NCI-H1930 (cell line): ENCODE measurements around the gene TACR2.

Source experiments
- DNase-seq, 2 experiments: peaks; one replicate each; lab custom pipeline; 2025; lab: John Stamatoyannopoulos, UW

Gene TACR2

DNA sequence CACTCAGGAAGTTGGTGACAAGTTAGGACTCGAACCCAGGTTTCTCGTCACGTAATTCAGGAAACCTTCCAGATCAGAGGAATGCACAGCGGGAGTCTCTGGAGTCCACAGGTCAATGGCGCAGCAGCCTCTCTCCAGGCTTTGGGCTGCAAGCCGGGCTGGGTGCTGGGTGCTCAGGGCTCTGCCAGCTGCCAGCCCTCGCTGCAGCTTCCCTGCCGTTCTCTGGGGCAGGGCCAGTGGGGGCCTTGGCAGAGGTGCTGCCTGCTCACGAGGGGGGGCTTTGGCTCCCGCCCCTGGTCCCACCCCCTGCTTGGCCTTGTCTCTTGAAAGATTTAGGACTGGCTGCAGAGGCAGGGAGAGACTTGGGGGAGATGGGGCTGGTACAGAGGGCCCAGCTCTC lies at the start of gene TACR2:
Gene TACR2 (minus strand): TSS at position 224 of the 400 bp plus-strand sequence. CDS start 595 bp downstream, outside the sequence.
- no peak for DNase-seq

DNA sequence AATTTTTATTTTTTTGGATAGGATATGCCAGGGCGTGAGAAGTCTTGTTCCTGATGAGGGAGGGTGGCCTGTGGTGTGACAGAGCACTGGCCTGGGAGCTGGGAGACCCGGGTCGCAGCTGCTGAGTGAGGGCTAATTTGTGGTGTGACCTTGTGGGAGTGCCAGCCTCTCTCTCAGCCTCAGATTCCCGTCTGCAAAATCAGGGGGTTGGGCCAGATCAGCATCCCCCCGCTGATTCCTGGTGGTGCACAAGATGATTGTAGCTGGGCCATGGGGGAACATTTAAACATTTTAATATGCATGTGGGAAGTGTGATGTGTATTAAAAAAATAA lies 49.4 kb upstream of the TACR2 start:
- DNase-seq: no peak

DNA sequence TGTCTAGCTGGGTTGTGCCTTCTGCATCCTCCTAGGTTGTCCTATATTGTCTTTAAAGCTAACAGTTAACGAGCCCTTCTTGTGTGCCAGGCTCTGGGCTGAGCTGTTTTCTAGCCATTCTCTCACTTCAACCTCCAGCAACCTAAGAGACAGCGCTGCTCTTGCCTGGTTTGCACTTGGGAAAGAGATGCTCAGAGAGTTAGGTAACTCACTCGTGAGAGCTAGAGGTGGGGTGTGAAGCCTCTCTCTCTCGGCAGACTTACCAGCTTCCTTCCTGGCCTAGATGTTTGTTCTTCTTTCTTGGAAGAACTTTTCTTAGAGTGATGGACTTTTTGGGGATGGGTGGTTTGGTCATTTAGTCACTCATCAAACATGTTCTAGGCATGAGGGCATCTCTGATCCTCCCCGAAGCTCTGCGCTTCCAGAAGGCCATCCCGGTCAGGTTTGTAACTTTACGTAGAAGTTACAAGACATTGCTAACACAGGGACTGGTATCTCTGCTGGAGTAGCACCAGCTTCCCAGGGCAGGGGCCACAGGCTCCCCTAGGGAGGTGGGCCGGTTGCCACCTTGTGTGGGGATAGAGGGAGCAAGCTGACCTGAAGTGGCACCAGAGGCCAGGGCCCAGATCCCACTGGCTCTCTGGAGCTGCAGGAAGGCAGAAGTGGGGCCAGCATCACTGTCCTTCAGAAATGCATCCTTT lies 48.9 kb upstream of the TACR2 start:
- no peak for DNase-seq

DNA sequence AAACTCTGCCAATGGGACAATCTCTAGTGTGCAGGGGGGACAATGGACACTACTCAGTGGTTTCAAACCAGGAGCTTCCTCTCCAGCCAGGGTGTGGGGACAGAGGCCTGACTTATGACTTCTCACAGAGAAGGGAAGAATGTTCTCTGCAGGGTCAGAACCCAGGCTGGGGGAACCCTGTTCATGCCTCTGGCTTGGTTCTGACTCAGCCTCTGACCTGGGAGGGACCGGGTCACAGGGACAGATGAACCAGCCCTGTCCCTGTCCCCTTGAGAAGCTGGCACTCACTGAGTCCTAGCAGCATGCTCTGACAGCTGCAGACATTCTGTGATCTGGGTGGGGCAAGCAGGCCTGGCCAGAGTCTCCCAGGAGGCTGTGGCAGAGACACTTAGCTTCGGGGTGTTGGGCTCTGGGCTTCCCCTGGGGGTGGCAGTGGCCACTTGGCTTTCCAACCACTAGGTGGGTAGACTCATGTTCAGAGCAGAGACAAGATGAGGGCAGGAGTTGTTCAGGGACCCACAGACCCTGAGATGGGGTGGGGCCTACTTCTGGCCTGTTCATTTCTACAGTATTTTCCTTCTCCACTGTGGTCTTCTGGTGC lies 48.2 kb upstream of the TACR2 start:
- no peak for DNase-seq

DNA sequence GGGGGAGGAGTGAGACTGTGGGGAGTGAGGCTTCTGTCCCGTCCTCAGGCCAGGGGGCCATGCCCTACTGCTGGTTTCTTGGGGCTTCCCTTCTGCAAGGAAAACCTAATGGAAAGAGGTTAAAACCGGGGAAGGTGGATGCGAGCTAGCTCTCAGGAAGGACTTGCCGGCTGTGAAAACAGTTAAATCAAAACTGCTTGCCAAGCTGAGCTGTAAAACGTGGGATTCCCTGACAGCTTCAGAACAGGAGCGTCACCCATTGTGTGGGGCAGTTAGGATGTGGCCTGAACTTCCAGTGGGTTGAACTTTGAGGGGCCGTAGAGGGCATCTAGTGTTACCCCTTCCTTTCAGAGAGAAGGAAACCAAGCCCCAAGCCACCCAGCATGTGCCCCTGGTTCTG lies 47.7 kb upstream of the TACR2 start:
- no peak for DNase-seq

DNA sequence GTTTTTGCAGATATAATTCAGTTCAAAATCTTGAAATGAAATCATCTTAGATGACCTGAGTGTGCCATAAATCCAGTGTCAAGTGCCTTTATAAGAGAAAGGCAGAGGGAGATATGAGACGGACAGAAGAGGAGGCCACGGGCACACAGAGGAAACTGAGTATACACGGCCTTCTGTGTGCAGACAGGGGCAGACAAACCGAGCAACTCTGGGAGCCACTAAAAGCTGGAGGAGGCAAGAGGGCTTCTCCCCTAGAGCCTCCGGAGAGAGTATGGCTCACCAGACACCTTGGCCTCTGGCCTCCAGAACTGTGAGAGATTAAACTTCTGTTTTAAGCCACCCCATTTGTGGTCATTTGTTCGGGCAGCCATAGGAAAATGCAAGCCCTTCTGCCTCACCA lies 47.2 kb upstream of the TACR2 start:
- no peak for DNase-seq

DNA sequence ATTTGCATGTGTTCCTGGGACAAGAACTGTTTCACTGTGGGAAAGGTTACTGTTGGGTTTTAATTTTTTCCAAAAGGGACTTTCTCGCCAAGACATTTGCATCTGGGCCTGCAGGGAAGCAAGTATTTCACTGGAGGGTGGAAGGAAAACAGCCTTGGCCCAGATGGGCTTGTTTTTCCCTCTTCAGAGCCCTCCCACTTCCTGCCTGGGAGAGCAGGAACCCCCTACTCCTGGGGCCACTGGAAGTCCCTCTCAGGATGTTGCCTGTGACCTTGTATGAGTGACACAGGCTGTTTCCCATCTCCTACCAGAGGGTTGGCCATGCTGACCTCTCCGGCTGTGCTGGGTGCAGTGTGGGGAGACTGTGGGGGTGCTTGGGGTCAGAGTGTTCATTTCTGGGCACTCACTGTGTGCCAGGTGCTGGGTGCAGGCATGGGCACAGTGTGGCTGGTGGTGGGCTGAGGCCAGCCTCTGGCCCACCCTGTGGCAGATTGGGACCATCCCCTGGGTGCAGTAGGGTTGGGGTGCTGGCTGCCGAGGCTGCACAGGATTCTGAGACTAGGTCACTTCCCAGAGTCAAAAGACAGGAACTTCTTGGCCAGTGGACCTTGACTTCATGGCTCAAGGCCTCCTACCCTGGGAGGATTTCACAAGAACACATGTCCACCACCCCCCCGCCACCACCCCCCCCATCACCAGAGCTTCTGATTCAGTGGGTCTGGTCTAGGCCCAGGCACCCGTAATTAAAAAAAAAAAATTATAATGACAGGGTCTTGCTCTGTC lies 44.7 kb upstream of the TACR2 start:
- no peak for DNase-seq

DNA sequence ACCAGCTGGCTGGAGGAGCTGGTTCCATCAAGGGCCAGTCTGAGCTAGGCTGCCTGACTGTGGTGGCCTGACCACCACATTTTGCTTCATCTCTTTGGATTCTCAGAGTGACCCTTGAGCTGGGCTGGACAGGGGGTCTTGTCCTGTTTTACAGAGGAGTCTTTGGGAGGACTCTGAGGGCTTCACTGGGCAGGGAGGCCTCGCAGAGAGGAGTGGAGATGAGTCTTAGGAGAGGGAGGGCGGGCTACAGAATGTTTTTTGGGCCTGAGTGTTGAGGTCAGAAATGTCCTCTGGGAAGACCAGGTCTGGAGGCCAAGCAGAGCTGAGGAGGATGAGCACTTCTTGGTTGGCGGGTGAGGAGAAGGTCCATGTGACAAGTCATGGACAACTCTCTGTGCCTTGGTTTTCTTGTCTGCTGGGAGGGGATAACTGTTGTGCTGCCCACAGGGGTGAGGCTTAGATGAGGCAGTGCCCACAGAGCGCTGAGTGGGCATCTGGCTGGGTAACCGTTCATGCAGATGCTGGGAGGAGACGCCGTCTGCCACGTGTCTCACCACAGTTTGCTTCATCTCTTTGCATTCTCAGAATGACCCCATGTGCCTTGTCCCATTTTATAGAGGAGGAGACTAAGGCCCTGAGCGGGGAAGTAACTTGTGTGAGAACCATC lies 44.0 kb upstream of the TACR2 start:
- no peak for DNase-seq

DNA sequence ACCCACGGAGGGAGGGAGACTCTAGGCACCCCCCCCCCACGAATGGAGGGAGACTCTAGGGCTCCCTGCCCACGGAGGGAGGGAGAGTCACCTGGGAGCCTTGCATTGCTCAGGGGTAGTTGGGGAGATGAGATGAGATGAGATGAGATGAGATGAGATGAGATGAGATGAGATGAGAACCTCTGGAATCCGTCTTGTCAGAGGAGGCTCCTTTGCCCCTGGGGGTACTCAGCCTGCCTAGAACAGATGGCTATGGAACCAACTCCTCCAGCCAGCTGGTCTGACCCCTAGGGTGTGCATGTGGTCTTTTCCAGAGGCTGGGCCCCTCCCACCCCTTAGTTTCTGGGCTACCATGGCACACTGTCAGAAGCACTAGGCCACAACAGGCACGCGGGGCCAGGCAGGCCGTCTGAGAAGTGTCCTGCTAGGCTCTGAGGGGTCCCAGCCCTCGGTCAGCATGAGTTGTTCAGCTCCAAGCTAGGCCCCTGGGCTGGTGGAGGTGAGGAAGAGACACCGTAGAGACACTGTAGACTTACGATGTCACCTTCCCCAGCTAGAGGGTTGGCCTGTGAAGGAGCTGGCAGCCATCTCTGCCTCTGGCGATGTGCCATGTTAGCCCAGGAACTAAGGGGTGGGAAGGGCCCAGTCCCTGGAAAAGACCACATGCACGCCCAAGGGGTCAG lies 43.3 kb upstream of the TACR2 start:
- DNase-seq: no peak

DNA sequence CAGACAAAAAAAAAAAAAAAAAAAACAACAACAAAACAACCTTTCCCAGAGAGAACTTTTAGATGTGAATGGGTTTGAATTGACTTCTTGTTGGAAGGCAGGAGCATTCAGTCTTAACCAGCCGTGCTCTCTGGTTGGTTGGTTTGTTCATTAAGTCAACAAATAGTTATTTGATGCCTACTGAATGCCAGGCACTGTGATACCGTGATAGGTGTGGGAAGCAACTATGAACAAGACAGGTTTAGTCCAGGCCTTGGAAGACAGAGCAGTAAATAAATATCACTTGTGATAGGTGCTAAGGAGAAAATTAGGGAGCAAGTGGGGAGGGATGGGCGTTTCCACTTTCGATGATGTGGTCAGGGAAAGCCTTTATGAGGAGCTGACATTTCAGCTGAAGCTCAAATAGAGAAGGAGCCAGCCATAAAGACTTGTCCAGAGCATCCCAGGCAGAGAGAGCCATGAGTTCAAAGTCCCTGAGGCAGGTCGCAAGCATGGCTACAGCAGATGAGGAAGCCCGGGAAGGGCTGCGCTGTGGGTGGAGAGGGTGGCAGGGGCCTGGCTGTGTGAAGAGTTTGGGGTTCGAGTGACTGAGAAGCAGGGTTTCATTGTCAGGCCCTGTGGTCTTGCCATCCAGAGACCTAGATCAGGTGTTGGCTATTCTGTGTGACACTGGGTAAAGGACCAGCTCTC lies 42.5 kb upstream of the TACR2 start:
- DNase-seq: no peak

DNA sequence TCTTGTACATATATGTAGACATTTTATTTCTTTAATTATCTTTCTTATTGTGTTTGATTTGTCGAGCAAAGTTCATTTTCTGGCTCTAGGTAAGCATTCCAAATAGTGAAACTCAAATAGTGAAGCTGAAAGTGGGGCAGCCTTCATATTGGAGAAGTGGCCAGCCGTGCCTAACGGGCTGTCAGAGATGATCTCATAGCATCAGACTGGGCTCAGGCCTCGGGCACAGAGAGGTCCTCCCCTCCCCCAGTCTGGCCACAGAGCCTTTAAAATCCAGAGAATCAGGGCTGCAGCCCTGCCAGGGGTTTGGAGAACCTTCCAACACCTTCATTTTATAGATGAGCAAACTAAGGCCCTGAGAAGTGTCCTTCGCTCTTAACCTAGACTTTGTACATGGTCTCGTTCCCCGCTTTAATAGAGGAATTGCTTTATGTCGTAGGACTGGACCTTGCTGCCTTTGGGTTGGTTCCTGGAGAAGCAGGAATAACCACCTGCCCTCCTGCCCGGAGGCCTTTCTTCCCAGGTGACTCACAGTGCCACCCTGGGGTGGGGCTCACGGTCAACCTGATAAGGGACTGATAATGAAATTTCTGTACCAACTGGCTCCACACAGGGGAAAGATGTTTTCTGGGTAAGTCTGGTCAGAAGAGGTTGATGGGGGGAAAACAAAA lies 41.8 kb upstream of the TACR2 start:
- no peak for DNase-seq

DNA sequence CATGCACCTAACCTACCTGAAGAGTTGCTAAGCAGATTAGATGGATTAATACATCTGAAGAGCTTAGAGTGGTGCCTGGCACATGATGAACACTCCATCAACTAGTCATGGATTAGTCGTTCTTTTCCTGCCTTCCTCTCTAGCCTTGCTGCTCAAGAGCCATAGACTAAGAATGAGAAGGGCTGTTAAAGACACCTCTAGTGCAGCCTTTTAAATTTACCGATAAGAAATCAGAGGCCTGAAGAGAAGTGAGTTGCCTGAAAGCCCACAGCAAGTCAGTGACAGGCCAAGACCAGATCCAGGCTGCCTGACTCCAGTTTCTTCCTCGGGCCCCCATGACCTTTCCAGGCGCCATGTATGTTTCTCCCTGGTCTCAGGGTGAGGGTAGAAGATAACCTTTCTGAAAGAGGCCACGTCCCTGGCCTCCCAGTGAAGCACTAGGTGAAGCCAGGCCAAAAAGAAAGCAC lies 41.1 kb upstream of the TACR2 start:
- DNase-seq: no peak

DNA sequence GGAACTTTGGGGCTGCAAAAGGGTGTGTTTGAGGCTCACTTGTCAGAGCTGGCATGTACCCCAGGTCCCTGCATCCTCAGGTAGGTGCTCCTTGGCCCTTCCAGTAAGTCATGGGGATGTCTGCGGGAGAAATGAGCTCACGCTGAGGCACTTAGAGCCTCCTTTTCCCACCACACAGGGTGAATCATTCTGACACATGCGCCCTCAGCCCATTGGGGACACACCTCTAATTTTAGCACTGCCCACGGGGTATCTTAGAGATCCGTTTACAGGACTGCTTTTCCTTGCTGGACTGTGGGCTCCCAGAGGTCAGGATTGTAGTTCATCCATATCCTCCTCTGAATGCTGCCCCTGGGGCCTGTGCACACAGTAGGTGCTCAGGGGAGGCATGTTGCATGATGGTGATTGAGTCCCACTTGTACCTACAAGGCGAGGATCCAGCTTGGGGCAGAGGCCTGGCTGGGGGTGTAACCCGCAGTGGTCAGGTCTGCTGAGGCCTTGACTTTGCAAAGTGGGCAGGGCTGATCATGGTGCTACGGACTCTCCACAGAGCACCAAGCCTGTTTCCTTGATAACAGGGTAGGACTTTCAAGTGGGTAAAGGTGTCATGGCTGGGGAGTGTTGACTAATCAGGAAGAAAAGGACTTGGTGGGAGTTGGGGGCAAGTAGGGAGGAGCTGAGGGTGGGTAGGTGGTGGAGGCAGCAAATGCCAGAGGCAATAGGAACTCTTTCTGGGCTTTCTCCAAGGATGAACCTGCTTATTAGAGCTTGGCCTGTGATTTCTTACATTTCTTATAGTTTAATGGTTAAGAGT lies 40.4 kb upstream of the TACR2 start:
- no peak for DNase-seq

DNA sequence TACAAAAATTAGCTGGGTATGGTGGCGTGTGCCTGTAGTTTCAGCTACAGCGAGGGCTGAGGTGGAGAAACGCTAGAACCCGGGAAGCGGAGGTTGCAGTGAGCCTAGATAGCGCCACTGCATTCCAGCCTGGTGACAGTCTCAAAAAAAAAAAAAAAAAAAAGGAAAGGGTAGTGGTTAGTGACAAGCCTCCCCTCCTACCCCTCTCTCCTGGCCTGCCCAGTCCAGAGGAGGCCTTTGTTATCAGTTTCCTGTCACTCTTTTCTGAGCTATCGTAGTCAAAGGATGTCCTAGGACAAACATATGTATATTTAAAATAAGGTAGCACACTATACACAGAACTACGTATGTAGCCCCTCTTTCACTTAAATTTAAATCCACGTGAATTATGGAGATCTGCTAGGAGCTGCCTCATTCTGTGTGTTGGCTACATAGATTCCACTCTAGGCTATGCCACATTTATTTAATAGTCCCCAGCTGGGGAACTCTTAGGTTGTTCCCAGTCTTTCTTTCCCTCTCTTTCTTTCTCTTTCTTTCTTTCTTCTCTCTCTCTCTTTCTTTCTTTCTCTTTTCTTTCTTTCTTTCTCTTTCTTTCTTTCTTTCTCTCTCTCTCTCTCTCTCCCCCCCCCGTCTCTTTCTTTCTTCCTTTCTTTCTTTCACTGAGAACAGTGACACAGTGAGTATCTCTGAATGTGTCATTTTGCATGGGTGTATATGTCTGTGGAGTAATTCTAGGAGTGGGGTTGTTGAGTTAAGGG lies 38.5 kb upstream of the TACR2 start:
- DNase-seq: no peak

DNA sequence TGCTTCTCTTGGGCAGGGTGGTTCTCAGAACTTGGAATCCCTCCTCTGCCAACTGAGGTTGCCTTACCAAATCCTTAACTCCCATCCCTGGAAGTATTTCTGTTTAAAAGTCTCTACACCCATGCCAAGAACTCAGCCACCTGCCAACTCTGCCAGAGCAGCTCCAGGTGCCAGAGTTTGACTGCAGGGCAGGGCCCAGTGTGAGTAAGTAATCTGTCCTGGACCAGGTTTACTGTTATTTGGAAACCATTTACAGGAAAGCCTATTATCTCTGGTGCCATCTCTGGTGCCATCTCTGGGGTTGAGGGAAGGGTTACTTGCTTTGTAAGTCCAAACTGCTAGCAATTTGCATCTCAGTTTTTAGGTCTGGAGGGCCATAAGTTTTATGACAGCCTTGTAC lies 37.1 kb upstream of the TACR2 start:
- no peak for DNase-seq

DNA sequence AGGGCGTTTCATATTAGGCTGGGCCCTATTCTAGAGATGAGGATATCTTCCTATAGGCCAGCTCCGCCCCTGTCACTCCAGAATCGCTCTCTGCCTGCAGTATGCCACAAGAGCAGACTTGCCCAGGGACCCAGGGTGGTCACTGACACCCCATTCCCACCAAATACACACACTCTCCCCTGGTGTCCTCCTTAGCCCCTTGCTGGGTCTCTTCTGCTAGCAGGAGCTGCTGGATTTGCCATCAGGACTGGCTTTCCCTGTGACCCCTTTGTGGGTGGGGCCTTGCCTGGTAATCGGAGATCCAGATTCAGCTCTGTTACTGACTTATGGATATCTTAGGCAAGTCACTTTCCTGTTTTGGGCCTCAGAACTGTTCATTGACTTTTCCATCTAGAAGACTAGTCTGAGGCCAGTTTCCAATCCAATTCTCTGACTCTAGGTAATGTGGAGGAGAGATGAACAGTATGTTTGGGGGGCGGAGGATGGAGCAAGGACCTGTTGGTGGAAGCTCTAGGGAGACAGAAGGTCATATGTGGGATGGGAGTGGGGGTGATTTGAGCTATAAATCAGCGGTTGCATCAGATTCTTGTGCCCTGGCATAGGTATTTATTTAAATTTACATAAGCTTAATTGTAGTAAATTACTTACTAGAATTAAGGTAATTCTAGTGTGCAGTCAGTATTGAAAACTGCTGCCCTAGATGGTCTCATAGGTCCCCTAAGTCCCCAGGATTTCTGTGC lies 36.1 kb upstream of the TACR2 start:
- no peak for DNase-seq

DNA sequence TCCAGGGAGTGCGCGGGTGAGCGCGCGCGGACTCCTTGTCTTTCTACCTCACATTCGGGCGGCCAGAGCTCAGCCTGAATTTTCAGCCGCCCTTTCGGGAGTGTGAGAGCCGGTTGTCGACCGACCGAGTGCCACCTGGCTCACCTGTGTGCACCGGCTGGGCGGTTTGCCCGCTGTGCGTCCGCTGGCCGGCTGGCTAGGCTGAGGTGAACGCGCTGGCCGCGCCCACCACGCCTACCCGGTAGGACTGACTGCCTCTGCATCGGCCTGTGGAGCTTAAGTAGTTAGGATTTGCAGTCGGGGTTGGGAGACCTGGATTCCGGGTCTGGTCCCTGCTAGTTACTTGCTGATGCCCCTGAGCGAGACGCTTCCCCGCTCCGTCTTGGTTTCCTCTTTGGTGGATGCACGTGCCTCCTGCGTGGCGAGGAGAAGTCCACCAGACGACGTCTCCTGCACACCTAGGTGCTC lies 35.1 kb upstream of the TACR2 start:
- DNase-seq: no peak

DNA sequence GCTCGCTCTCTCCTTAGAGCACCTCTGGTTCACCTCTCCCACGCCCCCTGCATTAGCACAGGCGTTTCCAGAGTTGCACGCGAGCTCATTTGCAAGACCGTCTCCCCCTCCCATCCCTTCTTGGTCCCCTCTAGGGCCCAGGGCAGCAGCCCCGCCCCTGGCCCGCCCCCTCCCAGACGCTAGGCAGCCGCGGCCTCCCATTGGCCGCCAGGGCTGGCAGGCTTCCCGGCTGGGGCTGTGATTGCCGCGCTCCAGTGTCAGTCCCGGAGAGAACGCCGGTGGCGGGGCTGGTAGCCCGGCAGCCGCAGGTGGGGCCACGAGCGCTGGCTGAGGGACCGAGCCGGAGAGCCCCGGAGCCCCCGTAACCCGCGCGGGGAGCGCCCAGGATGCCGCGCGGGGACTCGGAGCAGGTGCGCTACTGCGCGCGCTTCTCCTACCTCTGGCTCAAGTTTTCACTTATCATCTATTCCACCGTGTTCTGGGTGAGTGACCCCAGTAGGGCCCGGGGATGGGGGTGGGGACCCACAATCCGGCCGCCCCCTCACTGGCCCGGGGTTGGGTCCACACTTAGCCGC lies 34.6 kb upstream of the TACR2 start, which contains the start of gene TSPAN15:
Gene TSPAN15 (plus strand): TSS at position 257 of the 575 bp plus-strand sequence. CDS start 130 bp downstream, at position 387.
- peak; percentile 57 to 83 for DNase-seq
